Measurements from ENCODE around the gene BCAR1. TPM values are rescaled to one million over a fixed set of nuclear protein-coding genes. Genes with fewer than 3 reads are reported as not detected.
A peak's percentile ranks its signal among the peaks of the same experiment; 100 is the strongest.
"Not testable (repeated sequence)": the region's sequence is repeated elsewhere in the genome, so short reads cannot be mapped to it uniquely, and the experiment has no call there.

Gene BCAR1
- total RNA-seq, 1 donor from 2014 or later = 75.4 TPM

GRCh38 chr16:75244844-75245758, 6.3 kb downstream of the BCAR1 start:
- peak; percentile 78 for ATAC-seq (ENCODE audit: poor library complexity)
- intact Hi-C loops (cut with DNase I) = no loop called here
- peak; percentile 89 for DNase-seq

- DNase-seq (peak; percentile 74), ATAC-seq (ENCODE audit: poor library complexity) (no peak)
- intact Hi-C loops (cut with DNase I) = no loop called here
Measured at GRCh38 chr16:75244225-75244809, 7.1 kb downstream of the BCAR1 start.

GRCh38 chr16:75243667-75244224, 7.7 kb downstream of the BCAR1 start:
- DNase-seq = no peak
- intact Hi-C loops (cut with DNase I) = no loop called here
- no peak for ATAC-seq (ENCODE audit: poor library complexity)

GRCh38 chr16:75242436-75243078, 8.9 kb downstream of the BCAR1 start:
- DNase-seq; ATAC-seq (ENCODE audit: poor library complexity); intact Hi-C loops (cut with DNase I): not testable (repeated sequence)

GRCh38 chr16:75241955-75242354, 9.5 kb downstream of the BCAR1 start:
- no peak for DNase-seq
- ATAC-seq (ENCODE audit: poor library complexity) = no peak

GRCh38 chr16:75241412-75241811, 10.0 kb downstream of the BCAR1 start:
- intact Hi-C loops (cut with DNase I) = no loop called here
- DNase-seq (no peak), ATAC-seq (ENCODE audit: poor library complexity) (no peak)

More at GRCh38 chr16:75241955-75242354, 9.5 kb downstream of the BCAR1 start:
- intact Hi-C loops (cut with DNase I) = no loop called here

GRCh38 chr16:75240633-75241032, 10.8 kb downstream of the BCAR1 start:
- DNase-seq; ATAC-seq (ENCODE audit: poor library complexity); intact Hi-C loops (cut with DNase I): not testable (repeated sequence)

GRCh38 chr16:75239542-75240122, 11.8 kb downstream of the BCAR1 start:
- ATAC-seq (ENCODE audit: poor library complexity) (no peak), DNase-seq (no peak)
- intact Hi-C loops (cut with DNase I) = no loop called here

- DNase-seq (no peak), ATAC-seq (ENCODE audit: poor library complexity) (peak; percentile 21)
Measured at GRCh38 chr16:75238853-75239541, 12.4 kb downstream of the BCAR1 start.

GRCh38 chr16:75238132-75238852, 13.1 kb downstream of the BCAR1 start:
- ATAC-seq (ENCODE audit: poor library complexity) (peak; percentile 81), DNase-seq (peak; percentile 86)
- intact Hi-C loops (cut with DNase I) = no loop called here

More at GRCh38 chr16:75238853-75239541, 12.4 kb downstream of the BCAR1 start:
- intact Hi-C loops (cut with DNase I) = no loop called here

- DNase-seq (no peak), ATAC-seq (ENCODE audit: poor library complexity) (no peak)
- intact Hi-C loops (cut with DNase I) = no loop called here
Measured at GRCh38 chr16:75237398-75238131, 13.9 kb downstream of the BCAR1 start.

- DNase-seq = no peak
- intact Hi-C loops (cut with DNase I) = no loop called here
Measured at GRCh38 chr16:75236736-75237397, 14.6 kb downstream of the BCAR1 start.

GRCh38 chr16:75236232-75236631, 15.2 kb downstream of the BCAR1 start:
- DNase-seq (no peak), ATAC-seq (ENCODE audit: poor library complexity) (no peak)
- intact Hi-C loops (cut with DNase I) = no loop called here

More at GRCh38 chr16:75236736-75237397, 14.6 kb downstream of the BCAR1 start:
- ATAC-seq (ENCODE audit: poor library complexity) = no peak

GRCh38 chr16:75235721-75236193, 15.7 kb downstream of the BCAR1 start:
- intact Hi-C loops (cut with DNase I) = no loop called here
- ATAC-seq (ENCODE audit: poor library complexity) (no peak), DNase-seq (no peak)

GRCh38 chr16:75234856-75235696, 16.3 kb downstream of the BCAR1 start:
- no peak for ATAC-seq (ENCODE audit: poor library complexity)
- intact Hi-C loops (cut with DNase I) = loop anchor here (5.0 kb wide), 1 partner anchor 152 kb away; no protein-coding TSS in a partner anchor
- DNase-seq = no peak

All from Right ventricle myocardium superior (tissue), 1 donor.